ENCODE measurements around the gene BROX. TPM values are rescaled to one million over a fixed set of nuclear protein-coding genes. Genes with fewer than 3 reads are reported as not detected.

Gene BROX
- total and polyA plus RNA-seq, 10 of the 15 experiments (the other 5 are each of a cell fraction or from before 2014, with no cell fraction given) = 5.8 to 42.0 (median 16.8) TPM

DNA sequence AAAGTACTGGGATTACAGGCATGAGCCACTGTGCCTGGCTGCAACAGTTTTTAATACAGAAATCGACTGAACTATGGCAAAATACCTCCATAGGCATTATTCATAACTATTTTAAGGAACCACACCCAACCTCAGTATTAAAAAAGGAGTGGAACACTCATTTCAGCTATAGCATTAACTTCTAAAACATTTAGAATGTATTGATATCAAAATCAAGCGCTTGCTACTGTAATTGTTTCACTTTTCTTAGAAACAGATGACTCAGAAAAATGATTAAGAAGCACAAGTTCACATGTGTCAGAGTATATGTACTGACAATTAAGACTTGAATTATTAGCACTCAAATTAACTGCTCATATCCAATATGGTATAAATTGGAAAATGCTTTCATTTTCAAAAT, 15.2 kb upstream of the BROX start:
- H3K4me1 ChIP-seq (ENCODE audit: control insufficient read depth, insufficient read depth, low read length) = no peaks in the 10 kb centered on the region
- no peak for TF ChIP-seq NR2C1 (IDR thresholded peaks at IDR 0.05)
- no peak for TF ChIP-seq NFXL1 (IDR thresholded peaks at IDR 0.05; ENCODE audit: borderline replicate concordance)
- TF ChIP-seq SMAD1 (IDR thresholded peaks at IDR 0.05; ENCODE audit: low read depth, partially characterized antibody) = no peak
- TF ChIP-seq, protein P1, sequence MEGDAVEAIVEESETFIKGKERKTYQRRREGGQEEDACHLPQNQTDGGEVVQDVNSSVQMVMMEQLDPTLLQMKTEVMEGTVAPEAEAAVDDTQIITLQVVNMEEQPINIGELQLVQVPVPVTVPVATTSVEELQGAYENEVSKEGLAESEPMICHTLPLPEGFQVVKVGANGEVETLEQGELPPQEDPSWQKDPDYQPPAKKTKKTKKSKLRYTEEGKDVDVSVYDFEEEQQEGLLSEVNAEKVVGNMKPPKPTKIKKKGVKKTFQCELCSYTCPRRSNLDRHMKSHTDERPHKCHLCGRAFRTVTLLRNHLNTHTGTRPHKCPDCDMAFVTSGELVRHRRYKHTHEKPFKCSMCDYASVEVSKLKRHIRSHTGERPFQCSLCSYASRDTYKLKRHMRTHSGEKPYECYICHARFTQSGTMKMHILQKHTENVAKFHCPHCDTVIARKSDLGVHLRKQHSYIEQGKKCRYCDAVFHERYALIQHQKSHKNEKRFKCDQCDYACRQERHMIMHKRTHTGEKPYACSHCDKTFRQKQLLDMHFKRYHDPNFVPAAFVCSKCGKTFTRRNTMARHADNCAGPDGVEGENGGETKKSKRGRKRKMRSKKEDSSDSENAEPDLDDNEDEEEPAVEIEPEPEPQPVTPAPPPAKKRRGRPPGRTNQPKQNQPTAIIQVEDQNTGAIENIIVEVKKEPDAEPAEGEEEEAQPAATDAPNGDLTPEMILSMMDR (IDR thresholded peaks at IDR 0.05 in 2 of 3, conservative IDR thresholded peaks at IDR 0.05 in 1 of 3; ENCODE audit: control insufficient read depth in 2 of 3, extremely low read depth in 1 of 3, insufficient read depth in 1 of 3, low read depth in 3 of 3, low read length in 3 of 3) = no peak
- TF ChIP-seq, protein P2, sequence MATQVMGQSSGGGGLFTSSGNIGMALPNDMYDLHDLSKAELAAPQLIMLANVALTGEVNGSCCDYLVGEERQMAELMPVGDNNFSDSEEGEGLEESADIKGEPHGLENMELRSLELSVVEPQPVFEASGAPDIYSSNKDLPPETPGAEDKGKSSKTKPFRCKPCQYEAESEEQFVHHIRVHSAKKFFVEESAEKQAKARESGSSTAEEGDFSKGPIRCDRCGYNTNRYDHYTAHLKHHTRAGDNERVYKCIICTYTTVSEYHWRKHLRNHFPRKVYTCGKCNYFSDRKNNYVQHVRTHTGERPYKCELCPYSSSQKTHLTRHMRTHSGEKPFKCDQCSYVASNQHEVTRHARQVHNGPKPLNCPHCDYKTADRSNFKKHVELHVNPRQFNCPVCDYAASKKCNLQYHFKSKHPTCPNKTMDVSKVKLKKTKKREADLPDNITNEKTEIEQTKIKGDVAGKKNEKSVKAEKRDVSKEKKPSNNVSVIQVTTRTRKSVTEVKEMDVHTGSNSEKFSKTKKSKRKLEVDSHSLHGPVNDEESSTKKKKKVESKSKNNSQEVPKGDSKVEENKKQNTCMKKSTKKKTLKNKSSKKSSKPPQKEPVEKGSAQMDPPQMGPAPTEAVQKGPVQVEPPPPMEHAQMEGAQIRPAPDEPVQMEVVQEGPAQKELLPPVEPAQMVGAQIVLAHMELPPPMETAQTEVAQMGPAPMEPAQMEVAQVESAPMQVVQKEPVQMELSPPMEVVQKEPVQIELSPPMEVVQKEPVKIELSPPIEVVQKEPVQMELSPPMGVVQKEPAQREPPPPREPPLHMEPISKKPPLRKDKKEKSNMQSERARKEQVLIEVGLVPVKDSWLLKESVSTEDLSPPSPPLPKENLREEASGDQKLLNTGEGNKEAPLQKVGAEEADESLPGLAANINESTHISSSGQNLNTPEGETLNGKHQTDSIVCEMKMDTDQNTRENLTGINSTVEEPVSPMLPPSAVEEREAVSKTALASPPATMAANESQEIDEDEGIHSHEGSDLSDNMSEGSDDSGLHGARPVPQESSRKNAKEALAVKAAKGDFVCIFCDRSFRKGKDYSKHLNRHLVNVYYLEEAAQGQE (IDR thresholded peaks at IDR 0.05; ENCODE audit: low read depth, low read length) = no peak
- TF ChIP-seq EZH2 (IDR thresholded peaks at IDR 0.05; ENCODE audit: borderline replicate concordance, control insufficient read depth, low read depth, low read length) = no peak
- no peak for TF ChIP-seq ZSCAN29 (IDR thresholded peaks at IDR 0.05)
- no peak for TF ChIP-seq CHD2 (IDR thresholded peaks at IDR 0.05; ENCODE audit: borderline replicate concordance, low read depth, low read length)
- no peak for TF ChIP-seq BCL11A (IDR thresholded peaks at IDR 0.05; ENCODE audit: low read depth, low read length)
- TF ChIP-seq ATF7 (IDR thresholded peaks at IDR 0.05; ENCODE audit: low read depth) = no peak
- no peak for TF ChIP-seq ESRRA (IDR thresholded peaks at IDR 0.05; ENCODE audit: low read length)
- TF ChIP-seq, protein P3, sequence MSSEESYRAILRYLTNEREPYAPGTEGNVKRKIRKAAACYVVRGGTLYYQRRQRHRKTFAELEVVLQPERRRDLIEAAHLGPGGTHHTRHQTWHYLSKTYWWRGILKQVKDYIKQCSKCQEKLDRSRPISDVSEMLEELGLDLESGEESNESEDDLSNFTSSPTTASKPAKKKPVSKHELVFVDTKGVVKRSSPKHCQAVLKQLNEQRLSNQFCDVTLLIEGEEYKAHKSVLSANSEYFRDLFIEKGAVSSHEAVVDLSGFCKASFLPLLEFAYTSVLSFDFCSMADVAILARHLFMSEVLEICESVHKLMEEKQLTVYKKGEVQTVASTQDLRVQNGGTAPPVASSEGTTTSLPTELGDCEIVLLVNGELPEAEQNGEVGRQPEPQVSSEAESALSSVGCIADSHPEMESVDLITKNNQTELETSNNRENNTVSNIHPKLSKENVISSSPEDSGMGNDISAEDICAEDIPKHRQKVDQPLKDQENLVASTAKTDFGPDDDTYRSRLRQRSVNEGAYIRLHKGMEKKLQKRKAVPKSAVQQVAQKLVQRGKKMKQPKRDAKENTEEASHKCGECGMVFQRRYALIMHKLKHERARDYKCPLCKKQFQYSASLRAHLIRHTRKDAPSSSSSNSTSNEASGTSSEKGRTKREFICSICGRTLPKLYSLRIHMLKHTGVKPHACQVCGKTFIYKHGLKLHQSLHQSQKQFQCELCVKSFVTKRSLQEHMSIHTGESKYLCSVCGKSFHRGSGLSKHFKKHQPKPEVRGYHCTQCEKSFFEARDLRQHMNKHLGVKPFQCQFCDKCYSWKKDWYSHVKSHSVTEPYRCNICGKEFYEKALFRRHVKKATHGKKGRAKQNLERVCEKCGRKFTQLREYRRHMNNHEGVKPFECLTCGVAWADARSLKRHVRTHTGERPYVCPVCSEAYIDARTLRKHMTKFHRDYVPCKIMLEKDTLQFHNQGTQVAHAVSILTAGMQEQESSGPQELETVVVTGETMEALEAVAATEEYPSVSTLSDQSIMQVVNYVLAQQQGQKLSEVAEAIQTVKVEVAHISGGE (CRISPR knock-in tag; IDR thresholded peaks at IDR 0.05) = no peak
- no peak for TF ChIP-seq GABPA (IDR thresholded peaks at IDR 0.05; ENCODE audit: low read depth)
- TF ChIP-seq GATAD2B (conservative IDR thresholded peaks at IDR 0.05; ENCODE audit: low read depth) = no peak
- no peak for TF ChIP-seq SUZ12 (IDR thresholded peaks at IDR 0.05; ENCODE audit: unreplicated experiment)
- no peak for TF ChIP-seq NBN (IDR thresholded peaks at IDR 0.05)
- TF ChIP-seq PML (IDR thresholded peaks at IDR 0.05; ENCODE audit: low read length) = no peak
- ChIA-PET CTCF (interaction anchor here (0.7 kb wide), 1 partner anchor 1890 kb away, joined by 3 read pairs; no protein-coding TSS in a partner anchor), POLR2A (no interaction called here), RAD21 (ENCODE audit: unreplicated experiment) (no interaction called here), SMC1A (ENCODE audit: uncharacterized antibody, unreplicated experiment) (interaction anchor here (1.3 kb wide), 1 partner anchor 15 kb away, joined by 4 read pairs; the partner anchor contains the start of genes AIDA and BROX)
- H3K27ac ChIP-seq (ENCODE audit: control insufficient read depth, insufficient read depth) = no peak overlapping the region
- no peak overlapping the region for H3K4me3 ChIP-seq
- H3K4me2 ChIP-seq (ENCODE audit: control insufficient read depth, insufficient read depth) = no peak overlapping the region
- in situ Hi-C loops (cut with MboI) (no loop called here), intact Hi-C loops (cut with micrococcal nuclease; ENCODE audit: unreplicated experiment) (loop anchor here (2.0 kb wide), 1 partner anchor 18 kb away; no protein-coding TSS in a partner anchor)
- DNase-seq (ENCODE audit: low read depth, low spot score) (no peak), ATAC-seq (no peak), FAIRE-seq (no peak)
- H4K20me1 ChIP-seq (ENCODE audit: control insufficient read depth, insufficient read depth) = no peaks in the 10 kb centered on the region
- H2AFZ ChIP-seq (ENCODE audit: control insufficient read depth, low read depth, low read length) = no peak overlapping the region
- H3K9me3 ChIP-seq (replicated peaks; ENCODE audit: control insufficient read depth, insufficient read depth, low read length) = no peaks in the 10 kb centered on the region
- peaks cover 0 to 4% of the 10 kb centered on the region in 2 experiments; a peak in 1 of 4 replicates for H3K36me3 ChIP-seq (ENCODE audit: control insufficient read depth in 2 of 2, insufficient read depth in 2 of 2, low read length in 1 of 2)
- no peaks in the 10 kb centered on the region for H3K79me2 ChIP-seq (ENCODE audit: control insufficient read depth, insufficient read depth, low read length)
- no peak overlapping the region for H3K9ac ChIP-seq (ENCODE audit: control insufficient read depth, insufficient read depth, low read length)
- no peaks in the 10 kb centered on the region for H3K27me3 ChIP-seq (replicated peaks in 1 of 2; ENCODE audit: control insufficient read depth in 2 of 2, insufficient read depth in 2 of 2, low read length in 1 of 2)
- WGBS (ENCODE audit: insufficient coverage, insufficient replicate concordance, low lambda C conversion rate, missing lambda C conversion rate) = 91% methylated on average over 2 of the region's 2 CpGs
- no TSS peak for BruUV-seq (replicated peaks)
